ENCODE data around the gene ABCA7. TPM values are rescaled to one million over a fixed set of nuclear protein-coding genes. Genes with fewer than 3 reads are reported as not detected.

Gene ABCA7
- total RNA-seq, 1 experiment from 2014 or later, result 91.4 TPM

GRCh38 chr19:994516-994915 is 45.4 kb upstream of the ABCA7 start (continued):
- no peak for TF ChIP-seq ZBTB33 (IDR thresholded peaks at IDR 0.05; ENCODE audit: extremely low read depth, insufficient replicate concordance, low read length)

GRCh38 chr19:995051-995827 is 44.7 kb upstream of the ABCA7 start:
- Histone ChIP-seq H3K9me2 (ENCODE audit: insufficient read depth) (no peaks in the 10 kb centered on the region), H3K4me3 (replicated peaks in 1 of 2; ENCODE audit: low read depth in 1 of 2, low read length in 2 of 2) (no peak overlapping the region), H4K20me1 (ENCODE audit: insufficient read depth) (peaks cover 6% of the 10 kb centered on the region; the same call in 1 of the 2 replicates), H3K36me3 (ENCODE audit: control insufficient read depth in 1 of 2, insufficient read depth in 2 of 2, low read length in 2 of 2) (peaks cover 5 to 33% of the 10 kb centered on the region in 2 experiments; a peak in 3 of 4 replicates), H3K9ac (ENCODE audit: low read length) (no peak overlapping the region), H3K4me2 (ENCODE audit: low read length) (no peak overlapping the region), H3K27ac (ENCODE audit: low read depth, low read length) (no peak overlapping the region; the same call in 1 of the 2 replicates), H3K27me3 (ENCODE audit: insufficient read depth, low read length) (no peaks in the 10 kb centered on the region), H3K79me2 (ENCODE audit: insufficient read depth, low read length) (no peaks in the 10 kb centered on the region; the same call in 1 of the 2 replicates), H3K4me1 (ENCODE audit: control insufficient read depth in 1 of 2, insufficient read depth in 2 of 2, low read length in 2 of 2) (peaks cover 7 to 30% of the 10 kb centered on the region in 2 experiments), H3K9me3 (ENCODE audit: control insufficient read depth in 1 of 2, insufficient read depth in 1 of 2, low read depth in 1 of 2, low read length in 2 of 2) (no peaks in the 10 kb centered on the region), H2AFZ (ENCODE audit: low read depth, low read length, poor library complexity, severe bottlenecking) (no peak overlapping the region)
- CTCF ChIA-PET, result no interaction called here
- POLR2A ChIA-PET, result no interaction called here
- no TSS peak for BruUV-seq (replicated peaks)
- no peak for DNase-seq (ENCODE audit: low read depth, low spot score)
- TF ChIP-seq REST (IDR thresholded peaks at IDR 0.05; ENCODE audit: low read depth) (no peak), EZH2 (IDR thresholded peaks at IDR 0.05) (no peak), ZBTB33 (IDR thresholded peaks at IDR 0.05; ENCODE audit: extremely low read depth, insufficient replicate concordance, low read length) (no peak), RAD21 (IDR thresholded peaks at IDR 0.05; ENCODE audit: low read depth) (no peak), ZFX (IDR thresholded peaks at IDR 0.05) (no peak), YY1 (IDR thresholded peaks at IDR 0.05; ENCODE audit: extremely low read depth, insufficient replicate concordance, low read depth, low read length) (no peak), CEBPB (IDR thresholded peaks at IDR 0.05; ENCODE audit: low read depth) (no peak), ZNF274 (IDR thresholded peaks at IDR 0.05; ENCODE audit: low read depth, low read length) (no peak), ELF1 (IDR thresholded peaks at IDR 0.05; ENCODE audit: borderline replicate concordance, low read depth) (no peak), POLR2AphosphoS5 (IDR thresholded peaks at IDR 0.05; ENCODE audit: low read depth, low read length) (no peak), CTCF (IDR thresholded peaks at IDR 0.05 in 2 of 3, conservative IDR thresholded peaks at IDR 0.05 in 1 of 3; ENCODE audit: borderline replicate concordance in 1 of 3, insufficient read depth in 1 of 3, low read depth in 2 of 3, low read length in 2 of 3) (no peak)
- 0 out of 2 replicates have a peak, but pooled peaks have one; percentile 18 for ATAC-seq
- intact Hi-C loops (cut with micrococcal nuclease), result no loop called here
- RAD21 ChIA-PET (ENCODE audit: low non-redundant PET in 1 of 2, low total read pairs in 2 of 2, uncharacterized antibody in 2 of 2, unreplicated experiment in 2 of 2), result interaction anchor here in 1 of 2 experiments (0.5 kb wide), 1 partner anchor 381 kb away, joined by 6 read pairs; no protein-coding TSS in a partner anchor

Measured in HCT116 (cell line).